PC-3 (cell line): ENCODE results near the gene NT5DC3. TPM values are rescaled to one million over a fixed set of nuclear protein-coding genes. Genes with fewer than 3 reads are reported as not detected.

Source experiments
- ATAC-seq: fragments of 200-7000 bp; cut with Tn5 transposase; 2 replicates; pipeline ENCODE4 v1.9.1; 2020; ENCODE audit warnings: mild to moderate bottlenecking, moderate library complexity
- BruUV-seq: library from RNA; stranded (reverse); fragments of 400-500 nt; replicated peaks from 2 replicates; lab custom pipeline; 2021; lab: Mats Ljungman, UMichigan
- CTCF ChIA-PET: fragments of 300-600 bp; sonication (Branson Sonifier 250); formaldehyde crosslinking; loops from one replicate; lab custom pipeline; 2022; ENCODE audit warnings: antibody characterized with exemption; lab: Charles Lee
- POLR2A ChIA-PET: fragments of 300-600 bp; sonication (Branson Sonifier 250); formaldehyde crosslinking; loops from one replicate; lab custom pipeline; 2022; ENCODE audit warnings: antibody characterized with exemption; ENCODE audit not compliant: unreplicated experiment; lab: Charles Lee
- DNase-seq: peaks from one replicate; pipeline ENCODE4 v3.0.0-alpha.2; 2015
- H2AFZ ChIP-seq: fragments of 300-600 bp; sonication (generic); 2 replicates; pipeline ENCODE4 v1.6.0; 2016; ENCODE audit warnings: antibody characterized with exemption, low read length
- H3F3A ChIP-seq: fragments of 300-600 bp; sonication (generic); one replicate; pipeline ENCODE4 v1.6.0; 2017; ENCODE audit warnings: antibody characterized with exemption, low read length, control low read depth, mild to moderate bottlenecking; ENCODE audit not compliant: unreplicated experiment
- H3K27ac ChIP-seq: fragments of 300-600 bp; sonication (generic); 2 replicates; pipeline ENCODE4 v1.5.1; 2016; ENCODE audit warnings: mild to moderate bottlenecking, low read length
- H3K27me3 ChIP-seq: fragments of 300-600 bp; sonication (generic); 2 replicates; pipeline ENCODE4 v1.6.1; 2016; ENCODE audit warnings: low read length, mixed read lengths
- H3K36me3 ChIP-seq: fragments of 300-600 bp; sonication (generic); 2 replicates; pipeline ENCODE4 v1.6.1; 2016; ENCODE audit warnings: low read depth, mixed run types, low read length, mixed read lengths
- H3K4me1 ChIP-seq: fragments of 300-600 bp; sonication (generic); 2 replicates; pipeline ENCODE4 v1.5.1; 2016; ENCODE audit warnings: low read length; ENCODE audit not compliant: insufficient read depth
- H3K4me2 ChIP-seq: fragments of 300-600 bp; sonication (generic); 2 replicates; pipeline ENCODE4 v1.6.0; 2016; ENCODE audit warnings: low read length
- H3K4me3 ChIP-seq: fragments of 300-600 bp; sonication (generic); 2 replicates; pipeline ENCODE4 v1.5.1; 2016; ENCODE audit warnings: mild to moderate bottlenecking, low read length, mixed read lengths
- H3K79me2 ChIP-seq: fragments of 300-600 bp; sonication (generic); 2 replicates; pipeline ENCODE4 v1.6.1; 2017; ENCODE audit warnings: low read length, mixed read lengths
- H3K9ac ChIP-seq: fragments of 300-600 bp; sonication (generic); 2 replicates; pipeline ENCODE4 v1.6.0; 2016; ENCODE audit warnings: mild to moderate bottlenecking, low read length
- H3K9me2 ChIP-seq: fragments of 300-600 bp; sonication (generic); replicated peaks from 2 replicates; pipeline ENCODE4 v1.6.1; 2016; ENCODE audit warnings: mixed run types, low read length, mixed read lengths
- H3K9me3 ChIP-seq: fragments of 300-600 bp; sonication (generic); 2 replicates; pipeline ENCODE4 v1.6.1; 2016; ENCODE audit warnings: low read length, mixed read lengths
- H4K20me1 ChIP-seq: fragments of 300-600 bp; sonication (generic); 2 replicates; pipeline ENCODE4 v1.6.1; 2016; ENCODE audit warnings: low read length, mixed read lengths
- EZH2 ChIP-seq: fragments of 300-600 bp; sonication (generic); IDR thresholded peaks from one replicate; pipeline ENCODE4 v1.6.1; 2017; ENCODE audit warnings: antibody characterized with exemption, mild to moderate bottlenecking, low read length; ENCODE audit not compliant: unreplicated experiment
- EZH2phosphoT487 ChIP-seq: fragments of 300-600 bp; sonication (generic); IDR thresholded peaks from 2 replicates; pipeline ENCODE4 v1.6.1; 2018; ENCODE audit warnings: mild to moderate bottlenecking, antibody characterized with exemption, low read length, borderline replicate concordance
- intact Hi-C: fragments of 100-400 bp; cut with micrococcal nuclease; formaldehyde crosslinking; loops from 2 replicates; pipeline ENCODE4 v1.9.0; 2023
- total RNA-seq: library from RNA; depleted of rRNA; stranded (reverse); fragments of >200 nt; gene quantifications from 2 replicates; pipeline ENCODE4 v1.2.3, GENCODE V29; 2014
- TF ChIP-seq, protein P1 (sequence below): fragments of 300-600 bp; sonication (generic); conservative IDR thresholded peaks from 2 replicates; pipeline ENCODE4 v1.5.1; 2017; ENCODE audit warnings: antibody characterized with exemption, low read depth, mild to moderate bottlenecking, low read length

Gene NT5DC3
- total RNA-seq, 1 experiment from 2014 or later = 15.7 TPM

- no peak for ATAC-seq
- Histone ChIP-seq H3K9ac (no peak overlapping the region), H3F3A (no peaks in the 10 kb centered on the region), H2AFZ (no peak overlapping the region), H3K27ac (no peak overlapping the region), H3K36me3 (no peaks in the 10 kb centered on the region), H3K79me2 (no peaks in the 10 kb centered on the region), H3K4me3 (no peak overlapping the region), H4K20me1 (no peaks in the 10 kb centered on the region), H3K4me1 (peaks cover 16% of the 10 kb centered on the region), H3K4me2 (no peak overlapping the region), H3K9me2 (no peaks in the 10 kb centered on the region), H3K27me3 (no peaks in the 10 kb centered on the region), H3K9me3 (no peaks in the 10 kb centered on the region)
- TF ChIP-seq EZH2 (no peak), EZH2phosphoT487 (no peak)
- TF ChIP-seq, protein P1, sequence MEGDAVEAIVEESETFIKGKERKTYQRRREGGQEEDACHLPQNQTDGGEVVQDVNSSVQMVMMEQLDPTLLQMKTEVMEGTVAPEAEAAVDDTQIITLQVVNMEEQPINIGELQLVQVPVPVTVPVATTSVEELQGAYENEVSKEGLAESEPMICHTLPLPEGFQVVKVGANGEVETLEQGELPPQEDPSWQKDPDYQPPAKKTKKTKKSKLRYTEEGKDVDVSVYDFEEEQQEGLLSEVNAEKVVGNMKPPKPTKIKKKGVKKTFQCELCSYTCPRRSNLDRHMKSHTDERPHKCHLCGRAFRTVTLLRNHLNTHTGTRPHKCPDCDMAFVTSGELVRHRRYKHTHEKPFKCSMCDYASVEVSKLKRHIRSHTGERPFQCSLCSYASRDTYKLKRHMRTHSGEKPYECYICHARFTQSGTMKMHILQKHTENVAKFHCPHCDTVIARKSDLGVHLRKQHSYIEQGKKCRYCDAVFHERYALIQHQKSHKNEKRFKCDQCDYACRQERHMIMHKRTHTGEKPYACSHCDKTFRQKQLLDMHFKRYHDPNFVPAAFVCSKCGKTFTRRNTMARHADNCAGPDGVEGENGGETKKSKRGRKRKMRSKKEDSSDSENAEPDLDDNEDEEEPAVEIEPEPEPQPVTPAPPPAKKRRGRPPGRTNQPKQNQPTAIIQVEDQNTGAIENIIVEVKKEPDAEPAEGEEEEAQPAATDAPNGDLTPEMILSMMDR = no peak
- no peak for DNase-seq
- no TSS peak for BruUV-seq
- ChIA-PET CTCF (no interaction called here), POLR2A (no interaction called here)
- intact Hi-C loops = no loop called here
Measured at GRCh38 chr12:103751600-103751999, 89.4 kb downstream of the NT5DC3 start.

DNA sequence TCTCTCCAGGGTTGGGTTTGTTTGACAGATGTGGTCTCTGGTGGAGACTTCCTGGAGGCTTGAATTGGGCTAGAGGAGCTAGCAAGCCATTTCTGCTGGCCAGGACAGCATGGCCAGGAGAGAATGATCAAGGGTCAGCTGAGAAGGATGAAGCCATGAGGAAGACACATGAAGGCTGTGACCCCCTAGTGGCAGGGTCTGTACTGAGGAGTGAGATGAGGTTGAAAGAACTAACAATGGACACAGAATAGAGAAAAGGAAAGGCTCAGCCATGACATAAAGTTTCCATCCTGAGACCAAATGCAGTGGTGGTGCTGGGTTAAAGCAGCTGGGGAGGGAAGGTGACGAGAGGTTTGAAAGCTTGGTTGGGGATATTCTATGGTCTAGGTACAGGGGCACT lies 89.9 kb downstream of the NT5DC3 start:
- H3K36me3 ChIP-seq = no peaks in the 10 kb centered on the region
- no TSS peak for BruUV-seq
- ChIA-PET POLR2A (interaction anchor here (0.7 kb wide), 1 partner anchor 15 kb away, joined by 3 read pairs; no protein-coding TSS in a partner anchor), CTCF (no interaction called here)
- no peak overlapping the region for H3K4me3 ChIP-seq
- H4K20me1 ChIP-seq = no peaks in the 10 kb centered on the region
- H3K9me3 ChIP-seq = no peaks in the 10 kb centered on the region
- no peak overlapping the region for H3K27ac ChIP-seq
- intact Hi-C loops = no loop called here
- no peak overlapping the region for H3K4me2 ChIP-seq
- DNase-seq (no peak), ATAC-seq (no peak)
- H2AFZ ChIP-seq = no peak overlapping the region
- no peak overlapping the region for H3K9ac ChIP-seq
- H3K79me2 ChIP-seq = no peaks in the 10 kb centered on the region
- H3F3A ChIP-seq = no peaks in the 10 kb centered on the region
- TF ChIP-seq EZH2 (no peak), EZH2phosphoT487 (no peak)
- TF ChIP-seq, protein P1 = peak; percentile 51; the same call in 1 of the 2 replicates
- H3K4me1 ChIP-seq = peaks cover 16% of the 10 kb centered on the region
- H3K27me3 ChIP-seq = no peaks in the 10 kb centered on the region
- no peaks in the 10 kb centered on the region for H3K9me2 ChIP-seq

DNA sequence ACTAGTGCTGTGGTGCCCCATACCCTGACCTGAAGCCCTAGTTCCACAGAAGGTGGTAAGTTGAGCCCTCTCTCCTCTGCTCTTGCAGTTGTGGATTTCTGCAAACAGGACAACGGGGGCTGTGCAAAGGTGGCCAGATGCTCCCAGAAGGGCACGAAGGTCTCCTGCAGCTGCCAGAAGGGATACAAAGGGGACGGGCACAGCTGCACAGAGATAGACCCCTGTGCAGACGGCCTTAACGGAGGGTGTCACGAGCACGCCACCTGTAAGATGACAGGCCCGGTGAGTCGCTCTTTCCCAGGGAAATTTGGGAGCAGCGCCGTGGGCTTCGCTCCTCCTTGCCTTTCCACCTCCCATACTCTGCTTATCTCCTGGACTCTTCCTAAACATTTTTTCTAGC lies 92.2 kb downstream of the NT5DC3 start:
- intact Hi-C loops = no loop called here
- DNase-seq = no peak
- TF ChIP-seq, protein P1 = no peak
- no peak for TF ChIP-seq EZH2
- no peak for TF ChIP-seq EZH2phosphoT487
- no peak overlapping the region for H2AFZ ChIP-seq
- no peak for ATAC-seq
- no peaks in the 10 kb centered on the region for H3K27me3 ChIP-seq
- no peak overlapping the region for H3K9ac ChIP-seq
- BruUV-seq = no TSS peak
- no peak overlapping the region for H3K27ac ChIP-seq
- H3F3A ChIP-seq = no peaks in the 10 kb centered on the region
- H3K4me1 ChIP-seq = peaks cover 16% of the 10 kb centered on the region
- no peaks in the 10 kb centered on the region for H3K36me3 ChIP-seq
- no peaks in the 10 kb centered on the region for H3K9me2 ChIP-seq
- H3K9me3 ChIP-seq = no peaks in the 10 kb centered on the region
- no peak overlapping the region for H3K4me3 ChIP-seq
- CTCF ChIA-PET = no interaction called here
- H4K20me1 ChIP-seq = no peaks in the 10 kb centered on the region
- no peak overlapping the region for H3K4me2 ChIP-seq
- H3K79me2 ChIP-seq = no peaks in the 10 kb centered on the region
- POLR2A ChIA-PET = no interaction called here
